T-helper 2 cell treated with Interferon-gamma antibody and Interleukin-4, amounts not matched to agents 5 μg/mL and 100 μg/mL, for 36 hours (primary cell): ENCODE measurements around the gene SLC4A3.
"Not testable (repeated sequence)": the region's sequence is repeated elsewhere in the genome, so short reads cannot be mapped to it uniquely, and the experiment has no call there.

Experiments
- DNase-seq: peaks from one replicate; pipeline ENCODE4 v3.0.0; 2021; ENCODE audit warnings: low spot score
- H3K27ac Mint-ChIP-seq: one replicate; pipeline ENCODE4 v1.8.0; 2021; ENCODE audit warnings: mild to moderate bottlenecking, mixed read lengths
- H3K27me3 Mint-ChIP-seq: one replicate; pipeline ENCODE4 v1.8.0; 2021; ENCODE audit warnings: low read depth, mixed read lengths
- H3K36me3 Mint-ChIP-seq: one replicate; pipeline ENCODE4 v1.8.0; 2021; ENCODE audit warnings: low read depth, mixed read lengths
- H3K4me1 Mint-ChIP-seq: one replicate; pipeline ENCODE4 v1.8.0; 2021; ENCODE audit warnings: low read depth, mixed read lengths
- H3K4me3 Mint-ChIP-seq: one replicate; pipeline ENCODE4 v1.8.0; 2022; ENCODE audit warnings: mild to moderate bottlenecking, moderate library complexity, mixed read lengths
- H3K9me3 Mint-ChIP-seq: one replicate; pipeline ENCODE4 v1.8.0; 2021; ENCODE audit warnings: mixed read lengths

The SLC4A3 gene

GRCh38 chr2:219681694-219682300 is 54.4 kb downstream of the SLC4A3 start:
- Mint-ChIP-seq H3K4me3 (no peak overlapping the region), H3K27ac (no peak overlapping the region), H3K4me1 (peaks cover 3% of the 10 kb centered on the region)

GRCh38 chr2:219683474-219683873 is 56.0 kb downstream of the SLC4A3 start:
- H3K9me3 Mint-ChIP-seq, H3K36me3 Mint-ChIP-seq, H3K4me3 Mint-ChIP-seq, DNase-seq, H3K27me3 Mint-ChIP-seq, H3K4me1 Mint-ChIP-seq, H3K27ac Mint-ChIP-seq: not testable (repeated sequence)

More at GRCh38 chr2:219681694-219682300, 54.4 kb downstream of the SLC4A3 start:
- no peak for DNase-seq
- Mint-ChIP-seq H3K27me3 (peaks cover 6% of the 10 kb centered on the region), H3K36me3 (no peaks in the 10 kb centered on the region), H3K9me3 (no peaks in the 10 kb centered on the region)

DNA sequence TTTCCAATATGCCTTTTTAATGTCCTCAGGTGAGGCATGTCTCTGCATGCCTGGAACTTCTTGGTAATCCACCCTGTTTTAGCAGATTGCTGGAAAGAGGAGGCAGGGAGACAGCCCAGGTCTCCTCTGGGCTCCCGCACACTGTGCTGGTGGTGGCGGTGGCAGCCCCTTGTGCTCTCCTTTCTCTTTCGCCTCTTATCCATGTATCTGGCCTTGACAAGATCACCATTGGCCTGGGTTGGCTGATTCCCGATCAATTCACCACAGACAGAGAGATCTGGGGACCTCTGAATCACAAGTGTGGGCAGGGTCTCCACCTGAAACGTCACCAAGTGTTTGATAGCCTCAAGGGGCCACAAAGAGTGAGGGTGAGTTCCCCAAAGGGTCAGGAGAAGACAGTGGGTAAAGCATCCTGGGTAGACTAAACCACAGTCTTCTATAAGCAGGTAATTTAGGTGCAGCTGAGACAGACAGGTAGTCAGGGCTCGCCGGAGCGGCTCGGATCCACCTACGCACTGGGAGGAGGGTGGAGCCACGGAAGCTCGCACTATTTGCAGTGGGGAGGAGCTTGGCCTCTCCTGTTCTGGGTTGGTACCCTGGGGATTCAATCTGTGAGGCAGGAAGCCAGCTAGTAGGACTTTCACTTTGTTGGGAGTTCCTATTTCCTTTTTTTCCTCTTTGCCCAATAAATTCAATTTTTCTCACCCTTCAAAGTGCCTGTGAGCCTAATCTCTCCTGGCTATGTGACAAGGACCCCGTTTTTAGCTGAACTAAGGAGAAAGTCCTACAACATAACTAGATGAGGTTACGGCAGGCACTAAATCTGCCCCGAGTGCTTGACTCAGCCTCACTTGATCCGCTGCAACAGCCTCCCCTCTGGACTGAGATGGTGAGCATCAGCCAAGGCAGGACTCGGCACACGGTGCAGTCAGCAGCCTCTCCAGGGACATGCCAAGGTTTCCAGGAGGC is 57.6 kb downstream of the SLC4A3 start:
- peak; percentile 20 for DNase-seq
- Mint-ChIP-seq H3K27me3 (peaks cover 6% of the 10 kb centered on the region), H3K36me3 (no peaks in the 10 kb centered on the region), H3K4me1 (peaks cover 3% of the 10 kb centered on the region), H3K27ac (no peak overlapping the region), H3K9me3 (no peaks in the 10 kb centered on the region), H3K4me3 (peak overlapping the region; percentile 65)

GRCh38 chr2:219687272-219687671 is 59.8 kb downstream of the SLC4A3 start:
- Mint-ChIP-seq H3K9me3 (no peaks in the 10 kb centered on the region), H3K4me3 (no peak overlapping the region), H3K36me3 (no peaks in the 10 kb centered on the region), H3K4me1 (peaks cover 3% of the 10 kb centered on the region), H3K27me3 (peaks cover 9% of the 10 kb centered on the region), H3K27ac (no peak overlapping the region)
- no peak for DNase-seq

DNA sequence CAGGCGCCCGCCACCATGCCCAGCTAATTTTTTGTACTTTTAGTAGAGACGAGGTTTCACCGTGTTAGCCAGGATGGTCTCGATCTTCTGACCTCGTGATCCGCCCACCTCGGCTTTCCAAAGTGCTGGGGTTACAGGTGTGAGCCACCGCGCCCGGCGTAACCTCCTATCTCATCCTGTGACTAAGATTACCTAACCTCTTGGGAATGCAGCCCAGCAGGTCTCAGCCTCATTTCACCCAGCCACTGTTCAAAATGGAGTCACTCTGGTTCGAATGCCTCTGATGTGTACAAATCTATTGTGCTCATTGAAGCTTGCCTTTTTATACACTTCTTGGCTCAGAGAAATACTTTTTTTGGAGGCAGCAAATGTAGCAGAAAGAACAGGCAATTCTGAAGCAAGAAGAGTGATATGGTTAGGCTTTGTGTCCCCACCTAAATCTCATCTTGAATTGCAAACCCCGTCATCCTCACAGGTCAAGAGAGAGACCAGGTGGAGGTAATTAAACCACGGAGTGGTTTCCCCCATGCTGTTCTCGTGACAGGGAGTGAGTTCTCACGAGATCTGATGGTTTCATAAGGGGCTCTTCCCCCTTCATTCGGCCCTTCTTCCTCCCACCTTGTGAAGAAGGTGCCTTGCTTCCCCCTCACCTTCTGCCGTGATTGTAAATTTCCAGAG is 60.6 kb downstream of the SLC4A3 start:
- Mint-ChIP-seq H3K9me3 (no peaks in the 10 kb centered on the region), H3K4me3 (no peak overlapping the region), H3K4me1 (peaks cover 3% of the 10 kb centered on the region), H3K27ac (no peak overlapping the region), H3K27me3 (peaks cover 9% of the 10 kb centered on the region), H3K36me3 (no peaks in the 10 kb centered on the region)
- no peak for DNase-seq

- H3K36me3 Mint-ChIP-seq: no peaks in the 10 kb centered on the region
- peaks cover 6% of the 10 kb centered on the region for H3K27me3 Mint-ChIP-seq
- no peaks in the 10 kb centered on the region for H3K9me3 Mint-ChIP-seq
- peaks cover 3% of the 10 kb centered on the region for H3K4me1 Mint-ChIP-seq
- DNase-seq: no peak
- H3K4me3 Mint-ChIP-seq: no peak overlapping the region
- H3K27ac Mint-ChIP-seq: no peak overlapping the region
Measured at GRCh38 chr2:219688560-219689445, 61.4 kb downstream of the SLC4A3 start.

GRCh38 chr2:219689676-219690628 is 62.5 kb downstream of the SLC4A3 start:
- H3K27me3 Mint-ChIP-seq: peaks cover 7% of the 10 kb centered on the region
- H3K36me3 Mint-ChIP-seq: no peaks in the 10 kb centered on the region
- no peak overlapping the region for H3K4me3 Mint-ChIP-seq
- DNase-seq: no peak
- H3K27ac Mint-ChIP-seq: no peak overlapping the region
- H3K4me1 Mint-ChIP-seq: peaks cover 2% of the 10 kb centered on the region
- no peaks in the 10 kb centered on the region for H3K9me3 Mint-ChIP-seq

GRCh38 chr2:219691571-219691970 is 64.1 kb downstream of the SLC4A3 start:
- Mint-ChIP-seq H3K9me3 (no peaks in the 10 kb centered on the region), H3K36me3 (no peaks in the 10 kb centered on the region), H3K4me3 (no peak overlapping the region), H3K27me3 (peaks cover 11% of the 10 kb centered on the region), H3K4me1 (no peaks in the 10 kb centered on the region), H3K27ac (no peak overlapping the region)
- no peak for DNase-seq
